HG03575 (cell line): ENCODE results near the gene RNASEH2A.
"Not testable (repeated sequence)": the region's sequence is repeated elsewhere in the genome, so short reads cannot be mapped to it uniquely, and the experiment has no call there.

Source experiments
- ATAC-seq: cut with Tn5 transposase; IDR thresholded peaks from one replicate; pipeline ENCODE4 v1.9.1; 2021; ENCODE audit not compliant: unreplicated experiment, insufficient number of reproducible peaks, low FRiP score; ENCODE audit errors: extremely low read depth

RNASEH2A gene

GRCh38 chr19:12792051-12792852 lies 14.1 kb upstream of the RNASEH2A start:
- no peak for ATAC-seq

- ATAC-seq = no peak
Measured at GRCh38 chr19:12792853-12793289, 13.5 kb upstream of the RNASEH2A start.

GRCh38 chr19:12793290-12794195 lies 12.8 kb upstream of the RNASEH2A start:
- no peak for ATAC-seq

GRCh38 chr19:12794196-12794941 lies 12.0 kb upstream of the RNASEH2A start:
- no peak for ATAC-seq

GRCh38 chr19:12794971-12795381 lies 11.4 kb upstream of the RNASEH2A start:
- no peak for ATAC-seq

GRCh38 chr19:12796146-12797071 lies 10.0 kb upstream of the RNASEH2A start:
- ATAC-seq = no peak

GRCh38 chr19:12797141-12797587 lies 9.2 kb upstream of the RNASEH2A start:
- no peak for ATAC-seq

- ATAC-seq = not testable (repeated sequence)
Measured at GRCh38 chr19:12797607-12798006, 8.8 kb upstream of the RNASEH2A start.

GRCh38 chr19:12799742-12800465 lies 6.5 kb upstream of the RNASEH2A start:
- ATAC-seq = no peak

GRCh38 chr19:12800466-12800770 lies 6.0 kb upstream of the RNASEH2A start:
- no peak for ATAC-seq

GRCh38 chr19:12800923-12801465 lies 5.4 kb upstream of the RNASEH2A start:
- ATAC-seq = no peak

GRCh38 chr19:12801466-12802266 lies 4.7 kb upstream of the RNASEH2A start, which contains the start of the genes PRDX2 and THSD8:
PRDX2 (minus strand) TSS chr19:12801800; CDS start chr19:12801261, 539 bp downstream.
THSD8 (plus strand) TSS chr19:12802069; CDS start chr19:12802072, 3 bp downstream.
- ATAC-seq = no peak

GRCh38 chr19:12802267-12803106 lies 3.9 kb upstream of the RNASEH2A start:
- no peak for ATAC-seq

- ATAC-seq = no peak
Measured at GRCh38 chr19:12804051-12804450, 2.3 kb upstream of the RNASEH2A start.

GRCh38 chr19:12815088-12815487 lies 8.7 kb downstream of the RNASEH2A start:
- no peak for ATAC-seq

GRCh38 chr19:12817188-12817587 lies 10.8 kb downstream of the RNASEH2A start:
- ATAC-seq = not testable (repeated sequence)
